Loucy (cell line): ENCODE results near the gene SUPT3H.

Source experiments
- H2AFZ ChIP-seq: fragments of 200-600 bp; sonication (generic); 2 replicates; pipeline ENCODE4 v1.6.0; 2016; ENCODE audit warnings: antibody characterized with exemption, mild to moderate bottlenecking, low read length, moderate library complexity
- H3F3A ChIP-seq: fragments of 200-600 bp; 2 replicates; pipeline ENCODE4 v1.6.0; 2016; ENCODE audit warnings: antibody characterized with exemption, low read depth, mild to moderate bottlenecking
- H3K27me3 ChIP-seq: fragments of 200-600 bp; sonication (generic); 2 replicates; pipeline ENCODE4 v1.6.1; 2014; ENCODE audit warnings: low read length, mild to moderate bottlenecking; ENCODE audit not compliant: insufficient read depth, poor library complexity, severe bottlenecking
- H3K36me3 ChIP-seq: fragments of 200-600 bp; sonication (generic); 2 replicates; pipeline ENCODE4 v1.6.1; 2016; ENCODE audit warnings: low read length; ENCODE audit not compliant: insufficient read depth
- H3K4me1 ChIP-seq: fragments of 200-600 bp; sonication (generic); 2 replicates; pipeline ENCODE4 v1.5.1; 2014; ENCODE audit warnings: low read length, mild to moderate bottlenecking; ENCODE audit not compliant: insufficient read depth, poor library complexity, severe bottlenecking
- H3K4me2 ChIP-seq: fragments of 200-600 bp; sonication (generic); 2 replicates; pipeline ENCODE4 v1.6.0; 2014; ENCODE audit warnings: antibody characterized with exemption, low read length, low read depth, mild to moderate bottlenecking; ENCODE audit not compliant: poor library complexity, severe bottlenecking
- H3K4me3 ChIP-seq: fragments of 200-600 bp; sonication (generic); 2 replicates; pipeline ENCODE4 v1.5.1; 2014; ENCODE audit warnings: low read length, mild to moderate bottlenecking, mixed read lengths; ENCODE audit not compliant: poor library complexity, severe bottlenecking
- H3K79me2 ChIP-seq: fragments of 200-600 bp; sonication (generic); 2 replicates; pipeline ENCODE4 v1.6.1; 2014; ENCODE audit warnings: low read length; ENCODE audit not compliant: insufficient read depth
- H3K9ac ChIP-seq: fragments of 200-600 bp; sonication (generic); 2 replicates; pipeline ENCODE4 v1.6.0; 2014; ENCODE audit warnings: mild to moderate bottlenecking, low read depth, low read length, moderate library complexity; ENCODE audit not compliant: poor library complexity, severe bottlenecking
- H3K9me2 ChIP-seq: fragments of 200-600 bp; sonication (generic); replicated peaks from 2 replicates; pipeline ENCODE4 v1.6.1; 2016; ENCODE audit warnings: low read depth, low read length, mixed read lengths
- H3K9me3 ChIP-seq: fragments of 200-600 bp; sonication (generic); 2 replicates; pipeline ENCODE4 v1.6.1; 2014; ENCODE audit warnings: mild to moderate bottlenecking, antibody characterized with exemption, low read length, low read depth; ENCODE audit not compliant: insufficient read depth
- H4K20me1 ChIP-seq: fragments of 200-600 bp; sonication (generic); 2 replicates; pipeline ENCODE4 v1.6.0; 2014; ENCODE audit warnings: antibody characterized with exemption, low read length, mild to moderate bottlenecking; ENCODE audit not compliant: insufficient read depth, poor library complexity, severe bottlenecking
- EZH2phosphoT487 ChIP-seq: fragments of 200-600 bp; IDR thresholded peaks from 2 replicates; pipeline ENCODE4 v1.6.1; 2018; ENCODE audit warnings: antibody characterized with exemption, mild to moderate bottlenecking, moderate library complexity, borderline replicate concordance
- TF ChIP-seq, protein P1 (sequence below): fragments of 200-600 bp; sonication (generic); conservative IDR thresholded peaks from 2 replicates; pipeline ENCODE4 v1.5.1; 2014; ENCODE audit warnings: mild to moderate bottlenecking, antibody characterized with exemption, low read length

SUPT3H gene

DNA sequence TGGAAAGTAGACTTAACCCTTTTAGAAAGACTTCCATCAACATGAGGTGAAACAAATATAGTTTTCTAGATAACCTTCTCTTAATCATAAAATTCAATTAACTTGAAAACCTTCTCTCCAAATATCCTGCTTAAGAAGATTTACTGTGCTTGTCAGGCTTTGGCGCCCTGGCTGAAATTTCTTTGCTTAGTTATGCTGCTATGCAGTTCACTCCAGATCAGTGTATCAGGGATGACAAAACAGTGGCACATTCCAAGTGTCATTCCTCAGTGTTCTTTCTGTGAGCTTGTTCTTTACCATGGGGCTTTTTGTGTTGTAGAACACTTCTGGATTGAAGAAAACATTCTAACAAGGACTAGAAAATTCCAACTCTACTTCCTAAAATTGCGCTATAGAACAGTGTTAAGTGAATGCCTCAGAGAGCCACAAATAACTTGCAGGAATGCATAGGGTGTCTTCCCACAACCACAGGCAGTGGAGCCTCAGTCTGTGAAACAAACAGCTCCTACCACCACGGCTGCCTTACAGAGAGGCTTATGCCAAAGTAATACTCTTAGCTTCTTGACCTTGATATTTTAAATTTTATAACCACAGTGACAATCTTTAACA lies 546.6 kb downstream of the SUPT3H start:
- Histone ChIP-seq H3K4me2 (no peak overlapping the region), H3F3A (no peaks in the 10 kb centered on the region), H2AFZ (no peak overlapping the region), H3K9me3 (no peaks in the 10 kb centered on the region), H3K36me3 (no peaks in the 10 kb centered on the region), H3K27me3 (no peaks in the 10 kb centered on the region), H4K20me1 (no peaks in the 10 kb centered on the region), H3K9ac (no peak overlapping the region), H3K4me1 (peaks cover 27% of the 10 kb centered on the region), H3K4me3 (no peak overlapping the region), H3K79me2 (no peaks in the 10 kb centered on the region), H3K9me2 (no peaks in the 10 kb centered on the region)
- TF ChIP-seq EZH2phosphoT487, result no peak
- TF ChIP-seq, protein P1, sequence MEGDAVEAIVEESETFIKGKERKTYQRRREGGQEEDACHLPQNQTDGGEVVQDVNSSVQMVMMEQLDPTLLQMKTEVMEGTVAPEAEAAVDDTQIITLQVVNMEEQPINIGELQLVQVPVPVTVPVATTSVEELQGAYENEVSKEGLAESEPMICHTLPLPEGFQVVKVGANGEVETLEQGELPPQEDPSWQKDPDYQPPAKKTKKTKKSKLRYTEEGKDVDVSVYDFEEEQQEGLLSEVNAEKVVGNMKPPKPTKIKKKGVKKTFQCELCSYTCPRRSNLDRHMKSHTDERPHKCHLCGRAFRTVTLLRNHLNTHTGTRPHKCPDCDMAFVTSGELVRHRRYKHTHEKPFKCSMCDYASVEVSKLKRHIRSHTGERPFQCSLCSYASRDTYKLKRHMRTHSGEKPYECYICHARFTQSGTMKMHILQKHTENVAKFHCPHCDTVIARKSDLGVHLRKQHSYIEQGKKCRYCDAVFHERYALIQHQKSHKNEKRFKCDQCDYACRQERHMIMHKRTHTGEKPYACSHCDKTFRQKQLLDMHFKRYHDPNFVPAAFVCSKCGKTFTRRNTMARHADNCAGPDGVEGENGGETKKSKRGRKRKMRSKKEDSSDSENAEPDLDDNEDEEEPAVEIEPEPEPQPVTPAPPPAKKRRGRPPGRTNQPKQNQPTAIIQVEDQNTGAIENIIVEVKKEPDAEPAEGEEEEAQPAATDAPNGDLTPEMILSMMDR, result no peak

DNA sequence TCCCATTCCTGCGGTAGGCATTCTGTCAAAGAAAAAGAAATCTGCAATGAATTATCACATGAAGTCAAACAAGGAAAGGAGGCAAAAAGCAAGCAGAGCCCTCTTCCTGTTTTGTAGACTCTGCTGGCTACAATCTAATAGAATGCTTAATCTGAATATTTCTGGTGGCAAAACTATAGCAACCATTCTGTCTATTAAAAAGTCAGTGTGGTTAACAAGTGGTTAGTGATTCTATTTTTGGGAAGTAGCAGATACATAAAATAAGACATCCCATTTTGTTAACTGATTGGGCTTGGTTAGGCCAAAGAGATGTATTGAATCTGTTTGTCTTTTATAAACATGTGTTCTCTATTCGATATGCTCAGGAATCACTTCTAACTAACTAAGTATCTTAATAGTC lies 547.9 kb downstream of the SUPT3H start:
- no peaks in the 10 kb centered on the region for H4K20me1 ChIP-seq
- H2AFZ ChIP-seq, result no peak overlapping the region
- H3K4me1 ChIP-seq, result peaks cover 32% of the 10 kb centered on the region
- no peaks in the 10 kb centered on the region for H3K9me3 ChIP-seq
- TF ChIP-seq EZH2phosphoT487, result no peak
- TF ChIP-seq, protein P1, result no peak
- H3K79me2 ChIP-seq, result no peaks in the 10 kb centered on the region
- no peaks in the 10 kb centered on the region for H3K36me3 ChIP-seq
- peak overlapping the region; percentile 22 for H3K4me2 ChIP-seq
- H3K4me3 ChIP-seq, result no peak overlapping the region
- H3K9me2 ChIP-seq, result no peaks in the 10 kb centered on the region
- H3K27me3 ChIP-seq, result no peaks in the 10 kb centered on the region
- no peaks in the 10 kb centered on the region for H3F3A ChIP-seq
- H3K9ac ChIP-seq, result no peak overlapping the region

DNA sequence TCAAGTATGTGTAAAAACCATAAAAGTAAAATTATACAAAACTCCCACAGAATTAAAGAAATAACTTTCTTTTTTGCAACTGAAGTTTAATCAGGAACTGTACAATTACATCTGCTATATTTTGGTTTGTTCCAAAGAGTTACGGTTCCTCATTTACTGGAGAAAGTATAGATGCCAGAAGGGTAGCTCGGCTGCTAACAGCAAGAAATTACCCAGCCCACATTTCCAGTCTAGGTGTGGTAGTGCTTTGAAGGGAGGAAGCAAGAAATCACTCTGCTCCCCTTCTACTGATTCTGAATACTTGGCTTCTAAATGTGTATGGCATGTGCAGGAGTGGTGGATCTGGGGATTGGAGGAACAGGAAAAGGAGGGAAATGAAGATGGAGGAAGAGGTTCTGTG lies 549.0 kb downstream of the SUPT3H start:
- Histone ChIP-seq H3K27me3 (no peaks in the 10 kb centered on the region), H3K9ac (no peak overlapping the region), H3F3A (no peaks in the 10 kb centered on the region), H3K9me3 (no peaks in the 10 kb centered on the region), H3K79me2 (no peaks in the 10 kb centered on the region), H4K20me1 (no peaks in the 10 kb centered on the region), H3K4me3 (no peak overlapping the region), H2AFZ (no peak overlapping the region), H3K36me3 (no peaks in the 10 kb centered on the region), H3K9me2 (no peaks in the 10 kb centered on the region), H3K4me1 (peaks cover 32% of the 10 kb centered on the region), H3K4me2 (no peak overlapping the region)
- no peak for TF ChIP-seq EZH2phosphoT487
- TF ChIP-seq, protein P1, result no peak
